ENCODE measurements around the gene CTSH.

CTSH gene

DNA sequence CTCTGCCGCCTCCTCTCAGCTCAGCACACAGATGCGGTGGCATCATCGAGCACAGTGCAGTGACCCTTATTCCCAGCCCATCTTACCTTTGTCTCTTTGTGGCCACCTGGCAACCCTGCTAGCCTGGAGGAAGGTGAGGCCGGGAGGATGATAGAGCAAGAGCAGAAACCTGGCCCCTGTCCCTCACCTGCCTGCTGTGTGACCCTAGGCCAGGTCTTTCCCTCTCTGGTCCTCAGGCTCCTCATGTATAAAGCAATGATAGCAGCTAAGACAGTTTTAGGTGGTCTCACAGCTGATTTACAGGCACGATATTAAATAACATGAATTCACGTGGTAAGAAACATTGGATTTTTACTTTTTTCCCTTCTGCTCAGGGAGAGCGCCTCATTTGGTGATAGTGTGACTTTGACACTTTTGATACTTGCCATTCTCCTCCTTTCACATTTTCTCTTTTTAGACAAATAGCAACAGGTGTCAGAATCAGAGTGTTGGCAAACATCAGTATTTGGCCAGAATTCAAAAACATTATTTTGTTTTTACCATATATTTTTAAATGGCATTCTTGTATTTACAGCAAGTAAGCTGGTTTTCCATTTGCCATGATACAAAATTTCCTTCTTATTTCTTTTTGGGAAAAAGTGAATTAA, 29.5 kb upstream of the CTSH start:
- no peak for DNase-seq
- H3K27me3 Mint-ChIP-seq (ENCODE audit: low read depth, poor library complexity), result peaks cover 5% of the 10 kb centered on the region
- H3K4me3 Mint-ChIP-seq, result no peak overlapping the region
- no peaks in the 10 kb centered on the region for H3K36me3 Mint-ChIP-seq (ENCODE audit: low read depth)
- H3K27ac Mint-ChIP-seq, result no peak overlapping the region
- H3K4me1 Mint-ChIP-seq, result peaks cover 28% of the 10 kb centered on the region
- no peaks in the 10 kb centered on the region for H3K9me3 Mint-ChIP-seq
- TF ChIP-seq, protein P1, sequence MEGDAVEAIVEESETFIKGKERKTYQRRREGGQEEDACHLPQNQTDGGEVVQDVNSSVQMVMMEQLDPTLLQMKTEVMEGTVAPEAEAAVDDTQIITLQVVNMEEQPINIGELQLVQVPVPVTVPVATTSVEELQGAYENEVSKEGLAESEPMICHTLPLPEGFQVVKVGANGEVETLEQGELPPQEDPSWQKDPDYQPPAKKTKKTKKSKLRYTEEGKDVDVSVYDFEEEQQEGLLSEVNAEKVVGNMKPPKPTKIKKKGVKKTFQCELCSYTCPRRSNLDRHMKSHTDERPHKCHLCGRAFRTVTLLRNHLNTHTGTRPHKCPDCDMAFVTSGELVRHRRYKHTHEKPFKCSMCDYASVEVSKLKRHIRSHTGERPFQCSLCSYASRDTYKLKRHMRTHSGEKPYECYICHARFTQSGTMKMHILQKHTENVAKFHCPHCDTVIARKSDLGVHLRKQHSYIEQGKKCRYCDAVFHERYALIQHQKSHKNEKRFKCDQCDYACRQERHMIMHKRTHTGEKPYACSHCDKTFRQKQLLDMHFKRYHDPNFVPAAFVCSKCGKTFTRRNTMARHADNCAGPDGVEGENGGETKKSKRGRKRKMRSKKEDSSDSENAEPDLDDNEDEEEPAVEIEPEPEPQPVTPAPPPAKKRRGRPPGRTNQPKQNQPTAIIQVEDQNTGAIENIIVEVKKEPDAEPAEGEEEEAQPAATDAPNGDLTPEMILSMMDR (IDR thresholded peaks at IDR 0.05), result no peak

DNA sequence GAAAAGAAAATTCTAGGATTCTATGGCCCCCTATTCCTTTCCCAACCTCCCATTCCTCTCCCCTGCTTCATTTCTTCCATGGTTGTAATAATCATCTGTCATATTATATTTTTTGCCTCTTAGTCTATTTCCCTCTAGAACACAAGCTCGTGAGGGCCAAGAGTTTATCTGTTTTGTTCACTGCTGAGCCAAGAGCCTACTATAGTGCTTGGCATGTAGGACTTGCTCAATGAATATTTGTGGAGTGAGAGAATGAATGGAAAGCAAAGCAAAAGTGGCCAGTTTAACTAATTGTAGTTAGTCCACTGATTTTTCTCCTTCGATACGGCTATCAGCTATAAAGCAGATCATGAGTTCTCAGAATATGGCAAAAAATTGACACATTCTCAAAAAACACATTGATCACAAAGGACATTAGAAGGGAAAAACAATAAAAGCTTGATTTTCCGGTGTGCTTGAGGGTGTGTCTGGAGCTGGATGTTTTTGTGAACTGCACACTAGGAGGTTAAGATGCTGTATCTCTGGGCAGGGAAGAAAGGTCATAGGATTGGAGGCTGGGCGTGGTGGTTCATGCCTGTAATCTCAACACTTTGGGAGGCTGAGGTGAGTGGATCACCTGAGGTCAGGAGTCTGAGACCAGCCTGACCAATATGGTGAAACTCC, 25.0 kb upstream of the CTSH start:
- no peak for DNase-seq
- H3K36me3 Mint-ChIP-seq (ENCODE audit: low read depth), result no peaks in the 10 kb centered on the region
- peaks cover 3% of the 10 kb centered on the region for H3K27me3 Mint-ChIP-seq (ENCODE audit: low read depth, poor library complexity)
- TF ChIP-seq, protein P1 (IDR thresholded peaks at IDR 0.05), result no peak
- no peak overlapping the region for H3K27ac Mint-ChIP-seq
- H3K4me3 Mint-ChIP-seq, result no peak overlapping the region
- H3K4me1 Mint-ChIP-seq, result no peaks in the 10 kb centered on the region
- no peaks in the 10 kb centered on the region for H3K9me3 Mint-ChIP-seq

DNA sequence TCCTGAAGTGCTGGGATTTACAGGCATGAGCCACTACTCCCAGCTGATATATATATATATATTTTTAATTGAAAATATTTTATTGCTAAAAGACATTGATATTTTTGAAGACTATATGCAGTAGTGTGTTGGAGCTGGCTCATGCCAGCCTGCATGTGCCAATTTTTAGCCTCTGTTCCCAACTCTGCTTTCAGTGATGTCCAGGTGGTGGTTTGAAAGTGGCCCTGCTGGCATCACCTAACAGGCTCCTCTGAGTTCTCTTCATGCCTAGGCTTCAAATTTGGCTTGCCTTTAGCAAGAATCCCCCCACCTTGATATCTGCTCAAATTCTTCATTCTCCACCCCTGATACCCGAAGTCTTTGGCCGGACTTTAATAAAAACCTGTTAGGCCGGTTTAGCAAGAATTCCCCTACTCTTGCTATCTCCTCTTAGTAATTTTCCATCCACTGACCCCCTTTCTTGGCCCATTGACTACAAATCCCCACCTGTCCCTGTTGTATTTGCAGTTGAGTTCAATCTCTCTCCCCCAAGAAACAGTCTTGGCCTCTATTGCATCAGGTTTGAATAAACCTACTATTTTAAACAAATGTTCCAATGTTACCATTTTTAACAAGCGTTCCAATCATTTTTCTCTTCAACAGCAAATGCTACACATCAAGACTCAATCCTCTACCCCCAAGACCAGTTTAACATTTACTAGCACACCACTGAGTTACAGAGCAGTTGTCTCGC, 23.9 kb upstream of the CTSH start:
- Mint-ChIP-seq H3K27ac (no peak overlapping the region), H3K4me3 (no peak overlapping the region), H3K36me3 (ENCODE audit: low read depth) (no peaks in the 10 kb centered on the region), H3K4me1 (no peaks in the 10 kb centered on the region), H3K27me3 (ENCODE audit: low read depth, poor library complexity) (peaks cover 3% of the 10 kb centered on the region), H3K9me3 (no peaks in the 10 kb centered on the region)
- no peak for DNase-seq
- TF ChIP-seq, protein P1 (IDR thresholded peaks at IDR 0.05), result no peak

DNA sequence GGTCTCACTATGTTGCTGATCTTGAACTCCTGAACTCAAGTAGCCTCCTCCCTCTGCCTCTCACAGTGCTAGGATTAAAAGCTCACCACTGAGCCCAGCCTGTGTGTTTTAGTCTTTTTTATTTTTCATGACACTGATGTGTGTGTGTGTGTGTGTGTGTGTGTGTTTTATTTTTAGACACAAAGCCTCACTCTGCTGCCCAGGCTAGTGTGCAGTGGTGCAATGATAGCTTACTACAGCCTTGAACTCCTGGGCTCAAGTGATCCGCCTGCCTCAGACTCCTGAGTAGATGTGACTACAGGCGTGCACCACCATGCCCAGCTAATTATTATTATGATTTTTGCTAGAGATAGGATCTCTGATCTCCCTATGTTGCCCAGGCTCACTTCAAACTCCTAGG, 23.3 kb upstream of the CTSH start:
- TF ChIP-seq, protein P1 (IDR thresholded peaks at IDR 0.05), result no peak
- Mint-ChIP-seq H3K4me3 (no peak overlapping the region), H3K27me3 (ENCODE audit: low read depth, poor library complexity) (peaks cover 3% of the 10 kb centered on the region), H3K9me3 (no peaks in the 10 kb centered on the region), H3K4me1 (no peaks in the 10 kb centered on the region), H3K36me3 (ENCODE audit: low read depth) (no peaks in the 10 kb centered on the region), H3K27ac (no peak overlapping the region)
- DNase-seq, result no peak

DNA sequence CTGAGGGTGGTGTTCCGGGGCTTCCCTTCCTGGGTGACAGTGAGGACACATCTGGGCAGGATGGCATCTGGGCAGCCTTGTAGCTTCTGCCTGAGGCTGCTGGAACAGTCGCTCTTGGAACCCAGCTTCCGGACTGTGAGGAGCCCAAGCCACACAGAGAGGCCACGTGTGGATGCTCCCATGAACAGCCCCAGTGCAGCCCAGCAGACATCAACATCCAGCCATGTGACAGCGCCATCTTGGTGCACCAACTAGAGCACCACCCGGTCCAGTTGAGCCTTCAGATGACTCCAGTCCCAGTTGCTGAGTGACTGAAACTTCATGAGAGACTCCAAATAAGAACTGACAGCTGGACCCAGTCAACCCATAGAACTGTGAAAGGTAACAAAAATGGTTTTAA, 15.5 kb upstream of the CTSH start:
- peaks cover 4% of the 10 kb centered on the region for H3K4me1 Mint-ChIP-seq
- no peak overlapping the region for H3K4me3 Mint-ChIP-seq
- no peak for DNase-seq
- no peak overlapping the region for H3K27ac Mint-ChIP-seq
- peaks cover 6% of the 10 kb centered on the region for H3K27me3 Mint-ChIP-seq (ENCODE audit: low read depth, poor library complexity)
- TF ChIP-seq, protein P1 (IDR thresholded peaks at IDR 0.05), result no peak
- no peaks in the 10 kb centered on the region for H3K36me3 Mint-ChIP-seq (ENCODE audit: low read depth)
- no peaks in the 10 kb centered on the region for H3K9me3 Mint-ChIP-seq
